ENCODE results near the gene PPP1R9B. TPM values are rescaled to one million over a fixed set of nuclear protein-coding genes. Genes with fewer than 3 reads are reported as not detected.

The PPP1R9B gene
- polyA plus RNA-seq, 1 donor (not counting 4 experiments of a cell fraction or from before 2014, with no cell fraction given), result 16.1 TPM

DNA sequence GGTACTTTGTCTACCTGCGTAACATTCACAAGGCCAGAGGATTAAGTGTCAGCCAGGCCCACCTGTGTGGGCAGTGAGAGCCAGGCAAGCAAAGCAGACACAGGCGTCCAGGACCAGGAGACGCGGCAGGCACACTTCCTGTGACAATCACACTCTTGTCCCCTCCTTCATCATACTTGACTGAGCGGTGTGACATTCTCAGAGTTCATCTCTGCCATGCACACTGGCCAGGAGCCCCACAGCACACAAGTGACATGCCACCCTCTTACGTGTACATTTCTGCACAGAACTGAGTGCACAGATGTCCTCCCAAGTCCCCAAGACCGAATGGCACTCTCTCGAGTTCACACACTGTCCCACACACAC, 8.7 kb downstream of the PPP1R9B start:
- FAIRE-seq, result no peak
- Histone ChIP-seq H3K27ac (ENCODE audit: control insufficient read depth, insufficient read depth, low read length) (no peak overlapping the region), H2AFZ (ENCODE audit: control insufficient read depth, low read length) (no peak overlapping the region), H3K4me2 (ENCODE audit: control insufficient read depth, extremely low read depth, insufficient read depth, low read depth, low read length) (no peak overlapping the region), H3K9ac (ENCODE audit: control insufficient read depth, extremely low read depth, insufficient read depth, low read length) (no peak overlapping the region), H3K27me3 (ENCODE audit: control insufficient read depth, extremely low read depth, insufficient read depth, low read length) (no peaks in the 10 kb centered on the region), H4K20me1 (ENCODE audit: control insufficient read depth, extremely low read depth, insufficient read depth, low read length) (peaks cover 17% of the 10 kb centered on the region), H3K9me3 (ENCODE audit: control insufficient read depth, low read depth, low read length) (no peaks in the 10 kb centered on the region), H3K79me2 (ENCODE audit: control insufficient read depth, insufficient read depth, low read length) (peaks cover 27% of the 10 kb centered on the region), H3K4me3 (ENCODE audit: control insufficient read depth in 2 of 3, extremely low read depth in 1 of 3, insufficient read depth in 2 of 3, low read depth in 1 of 3, low read length in 3 of 3) (no peak overlapping the region), H3K36me3 (ENCODE audit: control insufficient read depth in 2 of 2, extremely low read depth in 1 of 2, insufficient read depth in 2 of 2, low read length in 2 of 2) (peaks cover 57 to 80% of the 10 kb centered on the region in 2 experiments), H3K9me1 (ENCODE audit: control insufficient read depth, extremely low read depth, insufficient read depth, low read length) (peaks cover 4% of the 10 kb centered on the region), H3K4me1 (ENCODE audit: control insufficient read depth, extremely low read depth, insufficient read depth, low read length) (peaks cover 4% of the 10 kb centered on the region)
- TF ChIP-seq, protein P1, sequence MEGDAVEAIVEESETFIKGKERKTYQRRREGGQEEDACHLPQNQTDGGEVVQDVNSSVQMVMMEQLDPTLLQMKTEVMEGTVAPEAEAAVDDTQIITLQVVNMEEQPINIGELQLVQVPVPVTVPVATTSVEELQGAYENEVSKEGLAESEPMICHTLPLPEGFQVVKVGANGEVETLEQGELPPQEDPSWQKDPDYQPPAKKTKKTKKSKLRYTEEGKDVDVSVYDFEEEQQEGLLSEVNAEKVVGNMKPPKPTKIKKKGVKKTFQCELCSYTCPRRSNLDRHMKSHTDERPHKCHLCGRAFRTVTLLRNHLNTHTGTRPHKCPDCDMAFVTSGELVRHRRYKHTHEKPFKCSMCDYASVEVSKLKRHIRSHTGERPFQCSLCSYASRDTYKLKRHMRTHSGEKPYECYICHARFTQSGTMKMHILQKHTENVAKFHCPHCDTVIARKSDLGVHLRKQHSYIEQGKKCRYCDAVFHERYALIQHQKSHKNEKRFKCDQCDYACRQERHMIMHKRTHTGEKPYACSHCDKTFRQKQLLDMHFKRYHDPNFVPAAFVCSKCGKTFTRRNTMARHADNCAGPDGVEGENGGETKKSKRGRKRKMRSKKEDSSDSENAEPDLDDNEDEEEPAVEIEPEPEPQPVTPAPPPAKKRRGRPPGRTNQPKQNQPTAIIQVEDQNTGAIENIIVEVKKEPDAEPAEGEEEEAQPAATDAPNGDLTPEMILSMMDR (optimal IDR thresholded peaks at IDR 0.05 in 1 of 3, IDR thresholded peaks at IDR 0.05 in 1 of 3, conservative IDR thresholded peaks at IDR 0.05 in 1 of 3; ENCODE audit: extremely low read depth in 1 of 3, insufficient read depth in 2 of 3, low read length in 3 of 3), result no peak
- TF ChIP-seq EZH2 (IDR thresholded peaks at IDR 0.05; ENCODE audit: low read length), result no peak
- dilution Hi-C loops (cut with MboI; ENCODE audit: extremely low pct_ligation_motif_present, low sequenced_read_pairs), result no loop called here
- no peak for DNase-seq (ENCODE audit: low read depth, low spot score)

DNA sequence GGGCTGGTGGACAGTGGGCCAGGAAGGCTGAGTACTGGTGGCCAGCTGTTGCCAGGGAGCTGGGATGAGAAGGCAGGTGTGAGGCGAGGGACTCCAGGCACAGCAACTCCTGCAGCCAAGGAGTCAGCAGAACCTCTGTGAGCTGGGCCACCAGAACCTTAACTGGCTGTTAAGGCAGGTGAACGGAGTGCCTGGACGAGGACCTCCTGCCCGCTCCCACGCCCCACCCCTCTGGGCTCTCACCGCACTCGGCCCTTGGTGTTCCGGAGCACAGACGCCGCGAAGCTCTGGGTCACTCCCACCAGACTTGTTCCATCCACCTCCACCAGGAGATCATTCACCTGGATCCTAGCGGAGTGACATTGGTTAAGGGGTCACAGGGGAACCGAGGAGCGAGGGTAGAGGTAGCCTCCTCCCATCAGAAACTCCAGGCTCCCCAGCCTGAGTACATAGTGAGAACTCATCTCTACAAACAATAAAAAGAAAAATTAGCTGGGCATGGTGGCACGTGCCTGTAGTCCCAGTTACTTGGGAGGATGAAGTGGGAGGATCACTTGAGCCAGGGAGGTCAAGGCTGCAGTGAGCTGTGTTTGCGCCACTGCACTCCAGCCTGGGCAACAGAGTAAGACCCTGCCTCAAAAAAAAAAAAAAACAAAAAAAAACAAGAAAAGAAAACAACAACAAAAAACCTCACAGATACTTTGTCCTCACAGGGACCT, 9.3 kb downstream of the PPP1R9B start:
- Histone ChIP-seq H3K4me2 (ENCODE audit: control insufficient read depth, extremely low read depth, insufficient read depth, low read depth, low read length) (no peak overlapping the region), H3K27ac (ENCODE audit: control insufficient read depth, insufficient read depth, low read length) (no peak overlapping the region), H3K4me1 (ENCODE audit: control insufficient read depth, extremely low read depth, insufficient read depth, low read length) (no peaks in the 10 kb centered on the region), H3K27me3 (ENCODE audit: control insufficient read depth, extremely low read depth, insufficient read depth, low read length) (no peaks in the 10 kb centered on the region), H3K9me3 (ENCODE audit: control insufficient read depth, low read depth, low read length) (no peaks in the 10 kb centered on the region), H3K36me3 (ENCODE audit: control insufficient read depth in 2 of 2, extremely low read depth in 1 of 2, insufficient read depth in 2 of 2, low read length in 2 of 2) (peaks cover 62 to 77% of the 10 kb centered on the region in 2 experiments), H3K79me2 (ENCODE audit: control insufficient read depth, insufficient read depth, low read length) (peaks cover 23% of the 10 kb centered on the region), H3K9me1 (ENCODE audit: control insufficient read depth, extremely low read depth, insufficient read depth, low read length) (peaks cover 4% of the 10 kb centered on the region), H3K4me3 (ENCODE audit: control insufficient read depth in 2 of 3, extremely low read depth in 1 of 3, insufficient read depth in 2 of 3, low read depth in 1 of 3, low read length in 3 of 3) (no peak overlapping the region), H3K9ac (ENCODE audit: control insufficient read depth, extremely low read depth, insufficient read depth, low read length) (no peak overlapping the region), H2AFZ (ENCODE audit: control insufficient read depth, low read length) (no peak overlapping the region), H4K20me1 (ENCODE audit: control insufficient read depth, extremely low read depth, insufficient read depth, low read length) (peaks cover 13% of the 10 kb centered on the region)
- DNase-seq (ENCODE audit: low read depth, low spot score) (no peak), FAIRE-seq (no peak)
- dilution Hi-C loops (cut with MboI; ENCODE audit: extremely low pct_ligation_motif_present, low sequenced_read_pairs), result no loop called here
- TF ChIP-seq, protein P1 (optimal IDR thresholded peaks at IDR 0.05 in 1 of 3, IDR thresholded peaks at IDR 0.05 in 1 of 3, conservative IDR thresholded peaks at IDR 0.05 in 1 of 3; ENCODE audit: extremely low read depth in 1 of 3, insufficient read depth in 2 of 3, low read length in 3 of 3), result no peak
